ENCODE results near the gene MAD1L1.
"Not testable (repeated sequence)": the region's sequence is repeated elsewhere in the genome, so short reads cannot be mapped to it uniquely, and the experiment has no call there.

MAD1L1 gene

DNA sequence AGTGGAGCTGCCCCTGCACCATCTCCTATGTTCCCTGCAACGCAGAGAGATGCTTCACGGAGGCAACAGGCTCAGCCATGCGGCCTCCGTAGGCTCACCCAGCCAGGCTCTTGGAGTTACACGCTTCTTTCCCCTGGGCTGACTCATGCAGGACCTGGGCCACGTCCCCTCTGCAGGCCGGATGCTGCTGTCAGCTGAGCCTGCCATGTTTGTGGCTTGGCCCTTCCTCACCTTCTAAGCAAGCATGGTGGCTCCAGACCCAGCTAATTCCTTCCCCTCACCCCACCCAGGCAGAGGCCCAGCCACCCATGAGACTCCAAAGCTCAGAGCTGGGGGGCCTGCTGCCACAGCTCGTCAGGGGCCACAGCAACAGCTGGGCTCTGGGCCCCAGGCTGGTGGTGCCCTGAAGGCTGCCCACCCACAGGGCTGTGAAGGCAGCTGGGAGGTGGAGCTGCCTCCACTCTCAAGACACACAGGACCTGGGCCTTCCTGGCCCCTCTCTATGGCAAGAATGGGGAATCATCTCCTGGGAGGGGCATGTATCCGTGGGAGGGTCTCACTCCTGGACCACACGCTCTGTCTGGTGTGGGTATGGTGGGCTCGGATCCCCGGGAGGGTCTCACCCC lies 343.1 kb downstream of the MAD1L1 start:
- DNase-seq (ENCODE audit: low read depth in 1 of 2, low spot score in 1 of 2), result no peak

DNA sequence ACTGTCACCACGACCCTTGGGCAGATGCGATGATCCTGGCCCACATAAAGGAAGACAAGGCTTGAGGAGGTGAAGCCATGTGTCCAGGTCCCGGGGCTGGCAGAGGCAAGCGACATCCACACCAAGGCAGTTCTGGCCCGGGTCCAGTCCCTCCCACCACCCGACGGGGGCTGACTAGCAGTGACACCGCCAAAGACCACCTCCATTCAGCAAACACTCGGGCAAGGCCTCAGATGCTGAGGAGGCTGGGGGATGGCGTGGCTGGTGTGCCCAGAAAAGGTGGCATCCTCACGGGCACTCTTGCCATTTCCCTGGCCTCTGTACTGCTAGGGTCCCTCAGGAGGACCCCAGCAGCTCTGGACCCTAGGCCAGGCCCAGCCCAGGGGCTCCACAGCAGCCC lies 343.7 kb downstream of the MAD1L1 start:
- DNase-seq (ENCODE audit: low read depth in 1 of 2, low spot score in 1 of 2), result no peak

DNA sequence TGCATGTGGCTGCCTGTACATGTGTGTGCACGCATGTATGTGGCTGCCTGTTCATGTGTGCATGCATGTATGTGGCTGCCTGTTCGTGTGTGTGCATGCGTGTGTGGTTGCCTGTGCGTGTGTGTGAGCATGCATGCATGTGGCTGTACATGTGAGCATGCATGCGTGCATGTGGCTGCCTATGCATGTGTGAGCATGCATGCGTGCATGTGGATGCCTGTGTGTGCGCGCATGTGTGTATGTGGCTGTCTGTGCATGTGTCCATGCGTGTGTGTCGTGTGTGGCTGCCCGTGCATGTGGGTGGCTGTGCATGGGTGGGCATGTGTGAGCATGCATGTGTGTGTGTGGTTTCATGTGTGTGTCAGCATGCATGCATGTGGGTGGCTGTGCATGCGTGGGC lies 344.3 kb downstream of the MAD1L1 start:
- DNase-seq (ENCODE audit: low read depth in 1 of 2, low spot score in 1 of 2), result no peak

DNA sequence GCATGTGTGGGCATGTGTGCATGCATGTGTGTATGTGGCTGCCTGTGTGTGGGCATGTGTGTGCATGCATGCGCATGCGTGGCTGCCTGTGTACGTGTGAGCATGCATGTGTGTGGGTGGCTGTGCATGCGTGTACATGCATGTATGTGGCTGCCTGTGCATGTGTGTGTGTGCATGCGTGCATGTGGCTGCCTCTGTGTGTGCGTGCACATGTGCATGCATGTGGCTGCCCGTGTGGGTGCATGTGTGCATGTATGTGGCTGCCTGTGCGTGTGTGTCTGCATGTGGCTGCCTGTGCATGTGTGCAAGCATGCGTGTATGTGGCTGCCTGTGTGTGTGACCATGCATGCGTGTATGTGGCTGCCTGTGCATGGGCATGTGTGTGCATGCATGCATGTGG lies 345.5 kb downstream of the MAD1L1 start:
- DNase-seq (ENCODE audit: low read depth in 1 of 2, low spot score in 1 of 2), result no peak

DNA sequence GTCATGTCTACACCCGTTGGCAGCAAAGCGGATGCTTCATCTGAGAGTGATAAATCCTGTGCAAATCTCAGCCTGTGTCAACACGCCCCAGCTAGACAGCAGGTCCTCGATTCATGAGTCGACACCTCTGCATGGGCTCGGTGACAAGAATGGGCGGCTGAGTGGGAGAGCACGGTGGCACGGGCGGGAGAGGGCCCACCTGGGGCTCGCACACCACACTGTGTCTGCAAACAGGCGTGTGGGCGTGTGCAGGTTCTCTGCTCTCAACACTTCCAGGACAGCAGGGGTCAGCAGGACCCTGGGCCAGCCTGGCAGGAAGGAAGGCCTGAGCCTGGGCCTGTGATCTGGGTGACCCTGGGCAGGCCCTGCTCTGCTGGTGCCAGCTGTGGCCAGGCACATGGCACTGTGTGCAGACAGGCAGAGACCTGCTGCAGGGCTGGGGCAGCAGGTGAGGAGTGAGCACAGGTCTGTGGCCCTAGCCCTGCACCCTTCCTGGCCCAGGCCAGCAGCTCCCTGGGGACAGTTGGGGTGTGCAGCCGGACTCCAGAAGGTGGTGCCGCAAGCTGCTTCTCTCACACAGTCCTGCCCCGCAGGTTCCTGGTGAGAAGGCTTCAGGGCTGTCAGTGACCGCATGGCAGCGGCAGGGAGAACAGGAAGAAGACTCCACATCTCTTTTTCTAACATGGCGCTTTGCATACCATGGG lies 346.2 kb downstream of the MAD1L1 start:
- no peak for DNase-seq (ENCODE audit: low read depth in 1 of 2, low spot score in 1 of 2)

DNA sequence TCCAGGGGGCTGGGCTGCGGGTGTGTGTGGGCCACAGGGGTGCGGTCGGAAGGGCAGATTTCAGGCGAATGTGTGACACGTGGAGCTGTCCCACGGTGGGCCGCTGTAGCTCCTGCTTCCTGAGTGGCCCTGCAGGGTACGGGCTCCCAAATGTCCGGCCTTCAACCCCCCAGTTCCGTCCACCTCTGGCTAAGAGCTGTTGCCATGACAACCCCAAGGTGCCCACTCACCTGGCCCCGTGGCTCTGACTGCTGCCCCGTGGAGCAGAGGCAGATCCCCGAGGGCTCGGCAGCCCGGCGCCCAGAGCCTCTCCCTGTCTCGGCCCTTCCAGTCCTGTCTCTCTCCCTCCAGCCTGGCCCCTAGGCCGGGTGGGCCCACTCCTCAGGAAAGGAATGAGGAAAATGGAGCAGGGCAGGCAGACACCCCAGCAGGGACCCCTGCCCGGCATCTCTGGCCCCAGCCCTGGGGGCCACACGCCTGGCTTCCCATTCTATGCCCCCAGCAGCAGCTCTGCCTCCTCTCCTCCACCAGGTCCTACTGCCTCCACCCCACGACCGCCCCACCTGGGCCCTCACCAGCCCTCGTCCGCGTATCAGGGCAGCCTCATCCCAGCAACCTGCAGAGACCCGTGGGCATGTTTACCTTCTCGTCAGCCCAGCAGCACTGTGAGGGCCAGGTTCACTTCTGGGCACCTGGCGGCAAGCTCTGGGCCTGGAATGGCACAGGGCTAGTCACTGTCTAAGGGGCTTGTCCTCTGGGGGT lies 347.1 kb downstream of the MAD1L1 start:
- no peak for DNase-seq (ENCODE audit: low read depth in 1 of 2, low spot score in 1 of 2)

DNA sequence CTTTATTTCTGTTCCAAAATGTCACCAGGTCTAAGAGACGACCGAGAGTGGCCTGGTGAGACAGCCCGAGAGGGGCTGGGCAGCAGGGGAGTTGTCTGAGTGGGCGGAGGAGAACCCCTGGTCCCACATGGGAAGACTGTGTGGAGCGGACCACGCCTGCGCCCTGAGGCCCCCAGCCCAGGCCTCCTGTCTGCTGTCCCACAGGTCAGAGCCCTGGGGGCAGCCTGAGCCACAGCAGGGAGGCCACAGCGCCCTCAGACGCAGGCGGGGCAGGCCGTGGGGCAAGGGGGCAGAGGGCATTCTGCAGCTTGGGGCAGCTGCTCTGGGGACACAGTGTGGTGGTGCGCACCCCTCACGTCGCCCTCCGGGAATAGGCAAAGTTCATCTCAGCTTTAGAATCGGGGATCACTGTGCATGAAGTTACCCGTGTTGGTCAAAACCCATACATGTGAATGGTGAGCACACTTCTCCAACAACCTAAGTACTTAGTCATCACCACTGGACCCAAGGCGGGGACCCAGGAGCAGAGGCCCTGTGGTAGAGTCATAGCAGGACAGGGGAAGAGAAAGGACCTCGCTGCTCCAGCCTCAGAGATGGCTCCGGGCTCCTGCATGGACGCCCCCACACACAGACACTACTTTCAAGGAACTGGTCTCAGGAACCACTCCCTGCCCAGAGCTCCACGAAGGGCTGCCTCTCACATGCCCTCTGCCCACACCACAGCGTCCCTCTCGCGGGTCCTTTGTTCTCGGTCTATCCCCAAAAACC lies 348.0 kb downstream of the MAD1L1 start:
- DNase-seq (ENCODE audit: low read depth in 1 of 2, low spot score in 1 of 2), result no peak

DNA sequence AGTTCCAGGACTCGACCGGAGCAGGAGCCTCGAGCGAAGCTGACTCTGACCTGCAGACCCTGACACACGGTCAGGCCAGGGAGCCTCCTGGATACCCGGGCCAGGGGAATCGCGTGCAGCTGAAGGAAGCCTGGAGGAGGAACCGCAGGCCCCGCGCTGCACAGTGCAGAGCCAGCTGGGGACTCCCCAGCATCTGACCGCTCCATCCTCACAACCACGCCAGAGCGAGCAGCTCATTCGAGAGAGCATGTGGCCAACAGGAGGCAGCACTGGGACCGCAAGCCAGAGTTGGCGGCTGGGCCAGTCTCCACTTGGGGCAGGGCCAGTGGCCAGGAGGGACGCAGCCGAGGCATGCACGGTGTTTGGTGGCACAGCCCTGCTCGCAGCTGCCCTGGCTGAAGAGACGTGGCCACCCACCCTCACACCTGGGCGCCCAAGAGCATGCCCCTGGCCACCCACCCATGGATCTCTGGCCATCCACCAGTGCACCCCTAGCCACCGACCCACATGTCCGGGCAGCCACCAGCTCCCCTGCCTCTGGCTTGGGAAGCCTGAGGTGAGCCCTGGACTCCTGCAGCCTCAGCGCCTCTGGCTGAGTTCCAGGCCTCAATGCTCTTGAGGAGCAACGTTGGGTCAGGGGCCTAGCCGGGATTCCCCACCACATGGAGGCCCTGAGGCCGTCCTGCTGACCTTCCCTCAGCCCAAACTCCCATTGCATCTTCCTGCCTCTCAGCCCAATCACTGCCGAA lies 348.7 kb downstream of the MAD1L1 start:
- no peak for DNase-seq (ENCODE audit: low read depth in 1 of 2, low spot score in 1 of 2)

DNA sequence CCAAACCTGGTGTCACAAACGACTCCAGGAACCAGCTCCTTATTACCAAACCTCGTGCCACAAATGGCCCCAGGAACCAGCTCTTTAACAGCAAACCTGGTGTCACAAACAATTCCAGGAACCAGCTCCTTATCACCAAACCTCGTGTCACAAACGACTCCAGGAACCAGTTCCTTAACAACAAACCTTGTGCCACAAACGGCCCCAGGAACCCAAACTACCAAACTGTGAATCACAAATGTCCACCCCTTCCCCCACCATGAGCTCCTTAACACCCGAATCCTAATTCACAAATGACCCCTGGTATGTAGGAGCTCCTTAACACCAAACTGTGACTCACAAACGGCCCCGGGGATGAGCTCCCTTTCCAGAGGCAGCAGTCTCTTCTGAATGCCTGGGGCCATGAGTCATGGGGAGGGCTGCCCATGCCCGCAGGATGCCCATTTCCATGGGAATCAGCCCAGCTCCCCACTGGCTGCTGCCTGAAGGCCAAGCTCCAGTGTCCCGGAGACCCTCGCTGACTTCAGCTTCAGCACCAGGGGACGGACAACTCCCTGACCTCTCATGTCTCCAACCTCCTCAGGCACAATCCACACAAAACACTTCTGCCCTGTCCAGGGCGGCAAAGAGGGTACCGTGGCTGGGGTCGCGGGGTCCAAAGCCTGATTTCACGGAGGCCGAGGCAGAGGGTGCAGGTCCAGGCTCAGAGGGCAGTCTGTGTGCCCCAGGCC lies 349.5 kb downstream of the MAD1L1 start:
- no peak for DNase-seq (ENCODE audit: low read depth in 1 of 2, low spot score in 1 of 2)

DNA sequence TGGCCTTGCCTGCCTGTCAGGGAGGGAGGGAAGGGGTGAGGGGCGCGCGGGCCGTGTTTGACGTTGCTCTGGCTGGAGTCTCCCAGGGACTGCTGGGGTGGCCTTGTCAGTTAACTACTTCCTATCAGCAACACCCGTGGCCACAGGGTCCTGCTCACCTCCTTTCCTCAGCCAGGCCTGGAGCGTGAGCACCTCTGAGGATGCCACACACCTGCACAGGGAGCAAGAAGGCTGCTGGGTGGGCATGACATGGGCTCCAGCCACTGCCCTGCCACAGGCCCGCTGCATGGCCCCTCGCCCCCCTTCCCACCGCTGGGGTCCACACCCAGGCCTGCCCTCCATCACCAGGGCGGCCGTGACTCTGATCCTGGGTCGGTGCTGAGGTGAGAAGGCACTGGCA lies 350.3 kb downstream of the MAD1L1 start:
- no peak for DNase-seq (ENCODE audit: low read depth in 1 of 2, low spot score in 1 of 2)

GRCh38 chr7:1881946-1882345 lies 350.8 kb downstream of the MAD1L1 start:
- DNase-seq (ENCODE audit: low read depth in 1 of 2, low spot score in 1 of 2), result no peak

DNA sequence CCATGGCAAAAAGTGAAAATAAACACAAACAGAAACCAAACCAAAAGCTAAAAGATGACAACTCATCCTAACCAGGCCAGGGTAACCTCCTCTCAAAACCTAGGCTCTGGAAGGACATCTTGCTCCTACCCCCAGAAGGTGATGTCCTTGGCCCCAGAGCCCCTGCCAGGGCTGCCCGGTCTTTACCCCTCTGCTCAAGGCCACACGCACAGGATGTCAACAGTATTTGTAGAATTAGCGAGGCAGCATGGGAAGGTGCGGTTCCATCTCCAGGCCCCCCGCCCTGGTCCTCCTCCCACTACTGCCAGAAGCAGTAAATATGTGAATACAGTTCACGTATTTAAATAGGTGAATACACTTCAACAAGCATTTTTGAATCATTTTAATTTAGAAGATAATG lies 356.1 kb downstream of the MAD1L1 start:
- DNase-seq (ENCODE audit: low read depth in 1 of 2, low spot score in 1 of 2), result not testable (repeated sequence)

DNA sequence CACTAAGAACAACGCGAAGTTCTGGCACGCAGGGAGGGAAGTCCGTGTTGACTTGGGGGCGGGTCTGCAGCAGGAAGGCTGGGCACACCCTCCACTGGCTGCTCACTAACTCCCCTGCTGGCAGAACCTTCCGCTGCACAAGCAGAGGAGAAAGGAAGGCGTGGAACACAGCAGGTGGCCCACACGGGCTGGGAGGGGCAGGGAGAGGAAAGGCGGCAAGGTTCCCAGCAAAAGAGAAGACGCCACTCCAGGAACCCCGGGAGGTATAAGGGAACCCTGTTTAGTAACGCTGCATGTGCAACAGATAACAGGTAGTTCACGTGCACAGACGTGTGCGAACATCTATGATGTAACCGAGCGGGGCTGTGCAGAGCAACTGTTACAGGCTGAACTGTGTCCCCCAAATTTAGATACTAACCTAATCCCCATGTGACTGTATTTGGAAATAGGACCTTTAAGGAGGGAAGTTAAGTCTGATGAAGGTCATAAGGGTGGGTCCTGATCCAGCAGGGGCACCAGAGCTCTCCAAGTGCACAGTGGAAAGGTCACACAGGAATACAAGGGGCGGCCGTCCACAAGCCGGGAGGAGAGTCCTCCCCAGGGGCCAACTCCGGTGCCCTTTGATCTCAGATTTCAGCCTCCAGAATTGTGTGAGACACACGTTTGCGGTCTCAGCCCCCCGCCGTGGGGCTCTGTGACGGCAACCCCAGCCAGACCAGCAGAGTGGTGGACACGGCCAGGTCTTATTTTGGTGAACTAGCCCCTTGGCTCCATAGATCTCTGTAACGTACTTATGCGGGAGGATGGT lies 357.1 kb downstream of the MAD1L1 start:
- DNase-seq (ENCODE audit: low read depth in 1 of 2, low spot score in 1 of 2), result not testable (repeated sequence)

- not testable (repeated sequence) for DNase-seq (ENCODE audit: low read depth in 1 of 2, low spot score in 1 of 2)
Measured at GRCh38 chr7:1874590-1875391, 358.0 kb downstream of the MAD1L1 start.

GRCh38 chr7:1873857-1874589 lies 358.7 kb downstream of the MAD1L1 start:
- no peak for DNase-seq (ENCODE audit: low read depth in 1 of 2, low spot score in 1 of 2)

DNA sequence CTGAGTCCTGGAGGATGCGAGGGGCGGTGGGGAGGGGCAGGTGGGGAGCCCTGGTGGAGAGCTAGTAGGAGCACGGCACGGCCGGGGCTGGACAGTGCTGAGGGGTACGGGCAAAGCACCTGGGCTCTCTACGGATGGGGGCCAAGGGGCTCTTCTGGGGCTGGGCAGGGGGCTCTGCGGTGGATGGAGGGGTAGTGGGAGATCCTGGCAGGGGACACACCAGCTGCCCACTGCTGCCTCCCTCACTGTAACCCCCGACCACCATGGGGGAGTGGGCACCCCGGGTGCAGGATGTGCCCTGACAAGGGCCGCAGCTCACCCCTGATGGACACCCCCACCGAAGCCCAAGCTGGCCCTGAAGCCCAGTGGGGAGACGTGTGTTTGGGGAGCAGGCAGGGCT lies 359.3 kb downstream of the MAD1L1 start:
- no peak for DNase-seq (ENCODE audit: low read depth in 1 of 2, low spot score in 1 of 2)

DNA sequence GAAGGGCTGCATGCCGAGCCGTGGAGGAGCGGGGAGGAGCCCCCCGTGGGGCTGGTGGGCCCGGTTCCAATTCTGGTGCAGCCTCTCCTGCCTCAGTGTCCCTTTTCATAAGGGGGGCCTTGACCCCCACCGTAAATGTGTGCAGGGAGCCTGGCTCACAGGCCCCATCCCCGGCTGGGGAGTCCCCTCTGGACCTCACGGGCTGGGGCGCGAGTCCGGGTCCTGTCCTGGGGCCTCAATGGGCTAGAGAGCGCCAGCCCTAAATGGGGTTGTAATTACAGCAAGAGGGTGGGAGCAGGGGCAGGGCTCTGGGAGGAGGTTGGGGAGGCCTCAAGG lies 359.7 kb downstream of the MAD1L1 start:
- DNase-seq (ENCODE audit: low read depth in 1 of 2, low spot score in 1 of 2), result no peak

All from stimulated activated CD4-positive, alpha-beta T cell treated with anti-CD3 and anti-CD28 coated beads, Interleukin-15, amount 100 ng/mL, for 1 hour (primary cell).